Thymus (tissue), 11 donors: ENCODE measurements around the gene USP32. TPM values are rescaled to one million over a fixed set of nuclear protein-coding genes. Genes with fewer than 3 reads are reported as not detected.
"Not testable (repeated sequence)": the region's sequence is repeated elsewhere in the genome, so short reads cannot be mapped to it uniquely, and the experiment has no call there.

Source experiments
- DNase-seq, 9 donors: peaks; one replicate each; pipeline ENCODE4 v3.0.0-alpha.2; 2013; ENCODE audit warnings: low spot score in 9 of 9, low read depth in 6 of 9, missing footprints in 1 of 9
- H3K27ac ChIP-seq, 2 donors: one replicate each; pipeline ENCODE4 v1.5.1; 2013; ENCODE audit warnings: control low read depth in 1 of 2, low read depth in 1 of 2, low read length in 1 of 2, mild to moderate bottlenecking in 1 of 2, moderate library complexity in 1 of 2
- H3K27me3 ChIP-seq, 2 donors: one replicate each; pipeline ENCODE4 v1.5.1; 2013; ENCODE audit warnings: low read length in 1 of 2; ENCODE audit not compliant: control insufficient read depth in 2 of 2, insufficient read depth in 1 of 2
- H3K36me3 ChIP-seq, 2 donors: one replicate each; pipeline ENCODE4 v1.5.1; 2013; ENCODE audit warnings: low read length in 1 of 2, mild to moderate bottlenecking in 1 of 2, moderate library complexity in 1 of 2; ENCODE audit not compliant: control insufficient read depth in 2 of 2, insufficient read depth in 2 of 2
- H3K4me1 ChIP-seq, 2 donors: one replicate each; pipeline ENCODE4 v1.5.1; 2013; ENCODE audit warnings: low read length in 2 of 2; ENCODE audit not compliant: control insufficient read depth in 2 of 2, insufficient read depth in 2 of 2
- H3K4me3 ChIP-seq, 2 donors: one replicate each; pipeline ENCODE4 v1.5.1; 2013; ENCODE audit warnings: low read length in 2 of 2, control low read depth in 1 of 2, mild to moderate bottlenecking in 1 of 2
- H3K9me3 ChIP-seq, 2 donors: one replicate each; pipeline ENCODE4 v1.5.1; 2013; ENCODE audit warnings: low read length in 1 of 2, mild to moderate bottlenecking in 1 of 2; ENCODE audit not compliant: control insufficient read depth in 2 of 2, insufficient read depth in 1 of 2
- WGBS: extraction: QIAGEN DNeasy Blood & Tissue Kit; methylation state at CpG from one replicate; pipeline ENCODE4 v1.1.7; 2013; 5-methylcytosine and 5-hydroxymethylcytosine counted together
- polyA plus RNA-seq: library from polyadenylated mRNA; stranded (reverse); fragments of 200-250 nt; gene quantifications from one replicate; pipeline ENCODE4 v1.2.3, GENCODE V29; 2013
- total RNA-seq: library from RNA; stranded (reverse); fragments of 120-200 nt; gene quantifications from one replicate; pipeline ENCODE4 v1.2.4, GENCODE V29; 2013
- donor health status: healthy.

The USP32 gene
- total and polyA plus RNA-seq, 2 donors, result 10.0 to 26.4 TPM

DNA sequence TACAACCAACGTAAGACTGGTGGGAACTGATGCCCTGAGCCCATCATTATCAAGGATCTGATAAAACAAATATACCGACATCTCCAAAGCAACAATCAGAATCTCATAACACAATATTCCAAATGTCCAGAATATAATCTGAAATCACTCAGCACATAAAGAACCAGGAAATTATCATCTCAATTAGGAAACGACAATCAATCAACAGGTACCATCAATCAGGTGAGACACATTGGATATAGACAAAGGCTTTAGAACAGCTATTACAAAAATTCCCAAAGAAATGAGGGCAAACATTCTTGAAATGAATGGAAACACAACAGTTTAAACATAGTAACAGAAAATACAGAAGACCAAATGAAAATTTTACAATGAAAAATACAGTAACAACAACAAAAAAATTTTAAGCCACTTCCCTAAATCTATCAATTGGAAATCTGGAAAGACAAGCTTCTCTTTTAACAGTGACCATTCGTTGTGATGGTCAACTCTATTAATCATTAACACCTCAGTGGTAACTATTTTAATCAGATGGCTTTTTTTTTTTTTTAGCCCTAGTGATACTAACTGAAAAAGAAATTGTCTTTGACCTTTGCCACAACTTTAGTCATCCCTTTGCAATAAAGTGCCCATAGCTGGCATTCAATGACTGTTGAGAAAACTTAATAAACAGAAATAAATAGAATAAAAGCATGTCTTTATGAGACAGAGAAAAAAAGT, 70.4 kb downstream of the USP32 start:
- Histone ChIP-seq H3K4me1 (no peaks in the 10 kb centered on the region), H3K4me3 (no peak overlapping the region), H3K27me3 (no peaks in the 10 kb centered on the region), H3K36me3 (peaks cover 0 to 2% of the 10 kb centered on the region in 2 donors), H3K9me3 (no peaks in the 10 kb centered on the region), H3K27ac (no peak overlapping the region)
- 96% methylated on average over 4 of the region's 4 CpGs for WGBS
- DNase-seq, result no peak

DNA sequence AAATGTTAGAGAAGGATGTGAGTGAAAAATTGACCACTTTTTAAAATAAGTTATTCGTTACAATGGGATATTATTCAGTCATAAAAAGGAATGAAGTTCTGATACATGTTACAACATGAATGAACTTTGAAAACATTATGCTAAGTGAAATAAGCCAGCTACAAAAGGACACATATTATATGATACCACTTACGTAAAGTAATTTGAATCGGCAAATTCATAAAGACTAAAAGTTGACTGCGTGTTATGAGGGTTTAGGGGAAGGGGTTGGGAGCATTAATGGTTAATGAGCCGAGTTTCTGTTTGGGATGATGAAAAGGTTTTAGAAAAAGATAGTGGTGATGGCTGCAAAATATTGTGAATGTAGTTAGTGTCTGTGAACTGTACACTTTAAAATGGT, 73.1 kb downstream of the USP32 start:
- Histone ChIP-seq H3K27me3 (no peaks in the 10 kb centered on the region), H3K9me3 (no peaks in the 10 kb centered on the region), H3K36me3 (peaks cover 0 to 2% of the 10 kb centered on the region in 2 donors), H3K27ac (no peak overlapping the region), H3K4me3 (no peak overlapping the region), H3K4me1 (no peaks in the 10 kb centered on the region)
- whole genome bisulfite sequencing, result 99% methylated on average over 5 of the region's 5 CpGs
- no peak for DNase-seq

DNA sequence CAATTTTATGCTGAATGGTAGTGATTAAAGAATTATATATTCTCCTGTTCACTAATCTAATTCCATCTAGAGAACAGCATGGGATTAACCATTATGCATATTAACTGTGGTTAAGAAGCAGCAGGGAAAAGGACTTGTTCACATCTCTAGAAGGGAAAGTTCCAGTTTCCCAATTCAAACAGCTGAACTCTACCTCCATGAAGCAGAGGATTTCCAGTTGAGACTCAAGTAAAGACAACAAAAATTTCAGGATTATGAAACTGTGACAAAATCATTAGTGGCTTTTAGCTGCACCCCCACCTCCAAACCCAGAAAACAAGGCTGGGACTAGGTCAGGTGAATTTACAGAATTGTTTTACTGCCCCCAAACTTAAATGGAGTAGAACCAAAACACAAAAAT, 73.6 kb downstream of the USP32 start:
- no peaks in the 10 kb centered on the region for H3K27me3 ChIP-seq
- H3K36me3 ChIP-seq, result peaks cover 0 to 2% of the 10 kb centered on the region in 2 donors
- H3K9me3 ChIP-seq, result no peaks in the 10 kb centered on the region
- no peak for DNase-seq
- no peaks in the 10 kb centered on the region for H3K4me1 ChIP-seq
- H3K27ac ChIP-seq, result no peak overlapping the region
- no peak overlapping the region for H3K4me3 ChIP-seq

DNA sequence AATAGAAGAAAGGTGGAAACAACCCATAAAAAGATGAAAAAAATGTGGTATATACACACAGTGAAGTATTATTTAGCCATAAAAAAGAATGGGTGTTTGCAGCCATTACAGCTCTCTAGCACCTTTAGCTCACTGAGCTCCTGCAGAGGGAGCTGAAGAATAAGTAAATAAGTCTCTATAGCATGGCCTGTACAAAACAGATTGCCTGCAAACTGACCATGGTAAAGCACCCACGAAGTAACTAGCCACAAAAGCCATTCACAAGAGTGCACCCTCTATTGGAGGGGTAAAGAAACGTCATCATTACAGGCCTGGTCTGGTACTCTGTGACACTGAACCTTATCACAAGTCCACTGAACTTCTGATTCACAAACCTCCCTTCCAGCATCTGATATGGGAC, 76.3 kb downstream of the USP32 start:
- H3K36me3 ChIP-seq, result peaks cover 0 to 2% of the 10 kb centered on the region in 2 donors
- WGBS, result 98% methylated on average over 2 of the region's 2 CpGs
- DNase-seq, result no peak
- H3K4me1 ChIP-seq, result no peaks in the 10 kb centered on the region
- no peaks in the 10 kb centered on the region for H3K27me3 ChIP-seq
- no peak overlapping the region for H3K27ac ChIP-seq
- H3K9me3 ChIP-seq, result no peaks in the 10 kb centered on the region
- H3K4me3 ChIP-seq, result no peak overlapping the region

DNA sequence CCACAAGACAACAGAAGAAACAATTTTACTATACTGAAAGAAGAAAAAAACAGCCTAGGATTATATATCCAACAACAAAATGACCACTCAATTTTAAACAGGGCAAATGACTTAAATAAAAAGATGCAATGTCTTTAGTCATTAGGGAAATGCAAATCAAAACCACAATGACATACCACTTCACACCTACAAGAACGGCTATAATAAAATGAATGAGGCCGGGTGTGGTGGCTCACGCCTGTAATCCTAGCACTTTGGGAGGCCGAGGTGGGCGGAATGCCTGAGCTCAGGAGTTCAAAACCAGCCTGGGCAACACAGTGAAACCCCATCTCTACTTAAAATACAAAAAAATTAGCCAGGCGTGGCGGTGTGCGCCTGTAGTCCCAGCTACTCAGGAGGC, 77.0 kb downstream of the USP32 start:
- not testable (repeated sequence) for DNase-seq, H3K4me1 ChIP-seq, H3K4me3 ChIP-seq, H3K27ac ChIP-seq, H3K27me3 ChIP-seq, H3K36me3 ChIP-seq, H3K9me3 ChIP-seq
- WGBS, result 89% methylated on average over 8 of the region's 8 CpGs

DNA sequence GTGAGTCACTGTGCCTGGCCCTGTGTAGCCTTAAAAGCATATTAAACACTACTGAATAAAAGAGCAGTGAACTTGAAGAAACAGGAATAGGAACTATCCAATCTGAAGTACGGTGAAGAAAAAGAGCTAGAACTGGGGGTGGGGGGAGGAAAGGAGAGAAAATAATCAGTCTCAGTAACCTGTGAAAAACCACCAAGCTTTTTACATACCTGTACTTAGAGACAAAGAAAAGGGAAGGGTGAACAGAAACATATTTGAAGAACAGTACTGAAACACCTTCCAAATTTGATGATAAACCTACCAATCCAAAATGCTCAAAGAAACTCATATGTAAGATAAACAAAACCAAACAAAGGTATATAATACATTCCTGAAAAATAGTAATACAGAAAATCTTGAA, 77.5 kb downstream of the USP32 start:
- no peak overlapping the region for H3K4me3 ChIP-seq
- no peaks in the 10 kb centered on the region for H3K4me1 ChIP-seq
- no peak overlapping the region for H3K27ac ChIP-seq
- H3K27me3 ChIP-seq, result no peaks in the 10 kb centered on the region
- DNase-seq, result no peak
- H3K36me3 ChIP-seq, result no peaks in the 10 kb centered on the region
- H3K9me3 ChIP-seq, result no peaks in the 10 kb centered on the region
- 93% methylated on average over 1 of the region's 1 CpG for WGBS

DNA sequence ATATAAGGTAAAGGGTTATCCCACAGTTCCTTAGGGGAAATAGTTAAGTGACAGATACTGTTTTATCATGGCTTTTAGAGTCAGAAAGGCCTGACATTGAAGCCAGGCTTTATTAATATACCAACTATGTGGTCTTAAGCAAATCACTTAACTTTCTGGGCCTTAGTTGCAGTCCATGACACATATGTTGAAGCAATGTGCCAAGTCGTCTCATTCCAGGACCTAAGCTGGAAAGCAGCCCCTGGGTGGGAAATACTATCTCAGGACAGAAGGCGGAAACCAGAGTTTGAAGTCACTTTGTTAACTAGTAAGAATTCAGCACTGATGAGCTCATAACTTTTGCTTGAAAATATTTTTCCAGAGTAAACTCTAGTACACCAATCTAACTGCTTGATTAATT, 80.0 kb downstream of the USP32 start:
- DNase-seq, result no peak
- no peaks in the 10 kb centered on the region for H3K27me3 ChIP-seq
- peaks cover 0 to 2% of the 10 kb centered on the region in 2 donors for H3K36me3 ChIP-seq
- H3K27ac ChIP-seq, result no peak overlapping the region
- WGBS, result 97% methylated on average over 2 of the region's 2 CpGs
- no peaks in the 10 kb centered on the region for H3K4me1 ChIP-seq
- no peaks in the 10 kb centered on the region for H3K9me3 ChIP-seq
- H3K4me3 ChIP-seq, result no peak overlapping the region

DNA sequence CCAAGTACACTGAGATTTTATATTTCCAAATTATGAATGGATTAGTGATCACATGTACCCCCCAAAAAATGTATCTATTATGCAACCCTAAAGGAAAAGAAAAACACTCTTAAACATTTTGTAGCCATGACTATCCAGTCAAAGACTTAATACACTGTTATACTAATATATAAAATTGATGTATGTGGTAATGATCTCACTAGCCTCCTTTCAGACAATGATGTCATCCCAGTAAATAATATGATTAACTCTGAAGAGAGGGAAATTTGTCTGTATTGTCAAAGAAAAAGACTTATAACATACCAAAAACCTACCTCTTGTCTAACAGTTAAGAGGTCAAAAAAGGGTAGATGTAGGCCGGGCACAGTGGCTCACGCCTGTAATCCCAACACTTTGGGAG, 80.7 kb downstream of the USP32 start:
- no peak for DNase-seq
- Histone ChIP-seq H3K4me1 (no peaks in the 10 kb centered on the region), H3K27ac (no peak overlapping the region), H3K36me3 (peaks cover 0 to 2% of the 10 kb centered on the region in 2 donors), H3K4me3 (no peak overlapping the region), H3K27me3 (no peaks in the 10 kb centered on the region), H3K9me3 (no peaks in the 10 kb centered on the region)
- 96% methylated on average over 2 of the region's 2 CpGs for WGBS

DNA sequence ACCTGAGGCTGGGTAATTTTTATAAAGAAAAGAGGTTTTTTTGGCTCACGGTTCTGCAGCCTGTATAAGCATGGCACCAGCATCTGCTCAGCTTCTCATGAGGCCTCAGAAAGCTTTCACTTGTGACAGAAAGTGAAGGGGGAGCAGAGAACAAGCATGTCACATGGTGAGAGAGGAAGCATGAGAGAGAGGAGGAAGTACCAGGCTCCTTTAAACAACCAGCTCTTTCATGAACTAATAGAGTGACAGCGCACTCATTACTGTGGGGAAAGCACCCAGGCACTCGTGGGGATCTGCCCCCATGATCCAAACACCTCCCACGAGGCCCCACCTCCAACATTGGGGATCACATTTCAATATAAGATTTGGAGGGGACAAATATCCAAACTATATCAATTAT, 86.8 kb downstream of the USP32 start:
- Histone ChIP-seq H3K4me3 (no peak overlapping the region), H3K9me3 (no peaks in the 10 kb centered on the region), H3K27me3 (no peaks in the 10 kb centered on the region), H3K27ac (no peak overlapping the region), H3K4me1 (peaks cover 0 to 4% of the 10 kb centered on the region in 2 donors), H3K36me3 (peaks cover 0 to 6% of the 10 kb centered on the region in 2 donors)
- peak in 5 of 9 donors; percentile 2 to 30 (median 4) for DNase-seq
- WGBS, result 76% methylated on average over 4 of the region's 4 CpGs
